H1 (cell line): Measurements from ENCODE around the gene EML5.
A peak's percentile ranks its signal among the peaks of the same experiment; 100 is the strongest.

Source experiments
- ATF2 ChIP-seq: IDR thresholded peaks from 2 replicates; pipeline ENCODE4 v1.6.1; 2012; ENCODE audit warnings: low read length, inconsistent platforms
- BRCA1 ChIP-seq: IDR thresholded peaks from 2 replicates; pipeline ENCODE4 v1.6.1; 2012; ENCODE audit warnings: low read depth, low read length, improper control_type of control experiment
- CTCF ChIP-seq, 3 experiments: IDR thresholded peaks; 1 replicate in 2 of 3; 2 replicates in 1 of 3; pipeline versions ENCODE4 v1.5.1 to v1.6.1; 2011; ENCODE audit warnings: low read length in 3 of 3, mild to moderate bottlenecking in 3 of 3, inconsistent platforms in 2 of 3, low read depth in 1 of 3, moderate library complexity in 1 of 3; ENCODE audit not compliant: insufficient read depth in 1 of 3; ENCODE audit errors: control extremely low read depth in 1 of 3
- RFX5 ChIP-seq: IDR thresholded peaks from 2 replicates; pipeline ENCODE4 v1.6.1; 2011; ENCODE audit warnings: low read depth, low read length, improper control_type of control experiment, borderline replicate concordance
- RXRA ChIP-seq: IDR thresholded peaks from 2 replicates; pipeline ENCODE4 v1.6.1; 2011; ENCODE audit warnings: low read depth, mild to moderate bottlenecking, low read length, moderate library complexity; ENCODE audit not compliant: insufficient read depth
- SIN3A ChIP-seq, 2 experiments: IDR thresholded peaks in 1 of 2; conservative IDR thresholded peaks in 1 of 2; 2 replicates each; pipeline ENCODE4 v1.6.1; 2011 to 2012; ENCODE audit warnings: low read length in 2 of 2, improper control_type of control experiment in 1 of 2, low read depth in 1 of 2, mild to moderate bottlenecking in 1 of 2
- TCF12 ChIP-seq: IDR thresholded peaks from 2 replicates; pipeline ENCODE4 v1.6.1; 2011; ENCODE audit warnings: low read depth, mild to moderate bottlenecking, low read length
- TEAD4 ChIP-seq: IDR thresholded peaks from 2 replicates; pipeline ENCODE4 v1.6.1; 2012; ENCODE audit warnings: low read depth, low read length, inconsistent platforms, mixed read lengths
- ZNF274 ChIP-seq: IDR thresholded peaks from 2 replicates; pipeline ENCODE4 v1.7.0; 2012; ENCODE audit warnings: low read length, borderline replicate concordance; ENCODE audit errors: extremely low read depth

DNA sequence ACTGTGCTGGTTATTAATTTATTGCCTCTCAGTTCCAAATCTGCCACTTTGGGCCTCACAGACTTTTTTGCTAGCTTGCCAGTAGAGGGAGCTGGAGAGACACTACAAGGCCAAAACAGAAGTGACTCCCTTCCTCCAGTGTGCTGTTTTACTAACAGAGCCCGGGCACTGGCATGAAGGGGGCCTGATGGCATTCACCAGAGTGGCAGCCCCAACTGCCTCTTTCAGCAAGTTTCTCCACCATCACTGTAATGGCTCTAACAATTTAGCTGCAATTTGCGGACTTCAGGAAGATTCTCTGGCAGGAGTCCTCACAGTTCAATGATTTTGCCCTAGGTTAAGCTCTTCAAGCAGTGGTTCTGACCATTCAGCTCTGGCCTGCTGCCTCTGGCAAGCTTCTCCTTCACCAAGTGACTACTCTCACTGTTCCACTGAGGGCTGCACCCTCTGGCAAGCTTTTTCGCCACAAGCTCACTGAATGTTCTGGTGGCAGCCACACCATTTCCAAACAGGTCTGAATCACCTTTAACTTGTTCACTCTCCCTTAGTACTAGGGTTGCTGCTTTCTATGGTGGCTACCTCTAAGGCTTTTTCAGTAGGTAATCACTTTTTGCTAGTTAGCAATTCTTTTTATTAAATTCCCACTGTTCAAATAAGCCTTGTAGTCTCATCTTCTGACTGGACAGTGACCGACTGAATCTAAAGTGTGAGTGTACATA is 125.0 kb downstream of the EML5 start:
- peak; percentile 24 to 86 (median 85) for TF ChIP-seq CTCF (IDR thresholded peaks at IDR 0.05; ENCODE audit: control extremely low read depth in 1 of 3, insufficient read depth in 1 of 3, low read depth in 1 of 3, low read length in 3 of 3)
- no peak for TF ChIP-seq RFX5
- TF ChIP-seq RXRA, result no peak
- no peak for TF ChIP-seq TEAD4
- no peak for TF ChIP-seq ZNF274
- TF ChIP-seq SIN3A (conservative IDR thresholded peaks at IDR 0.05 in 1 of 2, IDR thresholded peaks at IDR 0.05 in 1 of 2; ENCODE audit: low read depth in 1 of 2, low read length in 2 of 2), result no peak
- no peak for TF ChIP-seq BRCA1
- no peak for TF ChIP-seq TCF12
- TF ChIP-seq ATF2, result no peak
